ENCODE measurements around the gene HADH.

HADH gene

DNA sequence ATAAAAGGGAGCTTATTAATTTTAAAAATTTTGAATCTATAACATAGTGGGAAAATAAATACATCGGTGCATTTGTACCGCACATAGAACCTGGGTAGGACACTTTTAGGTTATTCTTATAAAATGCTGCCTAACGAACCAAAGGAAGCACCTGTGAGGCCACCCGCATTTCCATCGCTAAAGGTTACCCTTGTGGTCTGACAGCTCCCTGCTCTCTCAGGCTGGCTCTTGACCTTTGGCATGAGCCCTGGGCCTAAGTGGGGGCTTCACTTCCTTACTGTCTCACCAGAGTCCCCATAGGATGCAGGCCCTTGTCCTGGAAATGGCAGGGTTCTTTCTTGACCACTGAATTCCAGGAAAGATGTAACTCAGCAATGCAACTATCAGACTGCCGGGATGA is 46.0 kb downstream of the HADH start:
- no peak for TF ChIP-seq TCF12 (IDR thresholded peaks at IDR 0.05; ENCODE audit: low read depth)

DNA sequence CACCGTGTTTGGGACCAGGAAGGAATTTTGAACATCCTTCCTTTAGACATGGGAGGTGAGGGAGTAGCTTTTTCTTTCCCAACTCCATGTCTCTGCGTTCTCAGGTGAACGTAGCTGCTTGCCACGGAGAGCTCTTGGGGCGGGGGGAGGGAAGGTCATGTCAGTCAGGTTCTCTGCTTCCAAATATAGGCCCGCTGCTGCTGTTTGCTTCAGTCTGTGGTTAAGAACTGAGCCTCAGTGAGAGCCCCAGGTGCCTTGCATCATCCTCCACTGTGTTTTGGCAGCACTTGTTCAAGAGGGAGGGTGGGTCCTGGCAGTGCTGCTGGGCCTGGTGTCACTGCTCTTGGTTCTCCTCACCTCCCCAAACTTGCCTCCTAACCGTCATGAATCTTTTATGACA is 46.5 kb downstream of the HADH start:
- TF ChIP-seq, protein P1, sequence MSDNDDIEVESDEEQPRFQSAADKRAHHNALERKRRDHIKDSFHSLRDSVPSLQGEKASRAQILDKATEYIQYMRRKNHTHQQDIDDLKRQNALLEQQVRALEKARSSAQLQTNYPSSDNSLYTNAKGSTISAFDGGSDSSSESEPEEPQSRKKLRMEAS (IDR thresholded peaks at IDR 0.05) = no peak
- TF ChIP-seq, protein P2, sequence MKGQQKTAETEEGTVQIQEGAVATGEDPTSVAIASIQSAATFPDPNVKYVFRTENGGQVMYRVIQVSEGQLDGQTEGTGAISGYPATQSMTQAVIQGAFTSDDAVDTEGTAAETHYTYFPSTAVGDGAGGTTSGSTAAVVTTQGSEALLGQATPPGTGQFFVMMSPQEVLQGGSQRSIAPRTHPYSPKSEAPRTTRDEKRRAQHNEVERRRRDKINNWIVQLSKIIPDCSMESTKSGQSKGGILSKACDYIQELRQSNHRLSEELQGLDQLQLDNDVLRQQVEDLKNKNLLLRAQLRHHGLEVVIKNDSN (IDR thresholded peaks at IDR 0.05) = no peak
- TF ChIP-seq YY1 (IDR thresholded peaks at IDR 0.05; ENCODE audit: low read depth) (no peak), TCF12 (IDR thresholded peaks at IDR 0.05; ENCODE audit: low read depth) (no peak), ZBTB7A (IDR thresholded peaks at IDR 0.05; ENCODE audit: low read depth) (no peak), TAF1 (IDR thresholded peaks at IDR 0.05; ENCODE audit: low read depth) (no peak), CREB1 (IDR thresholded peaks at IDR 0.05; ENCODE audit: low read depth) (no peak), TEAD4 (IDR thresholded peaks at IDR 0.05) (no peak), EP300 (IDR thresholded peaks at IDR 0.05; ENCODE audit: borderline replicate concordance) (no peak), FOXM1 (IDR thresholded peaks at IDR 0.05; ENCODE audit: borderline replicate concordance, low read depth) (no peak), NFIC (IDR thresholded peaks at IDR 0.05) (no peak), CEBPB (IDR thresholded peaks at IDR 0.05) (no peak), EGR1 (IDR thresholded peaks at IDR 0.05) (no peak), RAD21 (IDR thresholded peaks at IDR 0.05; ENCODE audit: low read depth) (no peak)
- TF ChIP-seq, protein P3, sequence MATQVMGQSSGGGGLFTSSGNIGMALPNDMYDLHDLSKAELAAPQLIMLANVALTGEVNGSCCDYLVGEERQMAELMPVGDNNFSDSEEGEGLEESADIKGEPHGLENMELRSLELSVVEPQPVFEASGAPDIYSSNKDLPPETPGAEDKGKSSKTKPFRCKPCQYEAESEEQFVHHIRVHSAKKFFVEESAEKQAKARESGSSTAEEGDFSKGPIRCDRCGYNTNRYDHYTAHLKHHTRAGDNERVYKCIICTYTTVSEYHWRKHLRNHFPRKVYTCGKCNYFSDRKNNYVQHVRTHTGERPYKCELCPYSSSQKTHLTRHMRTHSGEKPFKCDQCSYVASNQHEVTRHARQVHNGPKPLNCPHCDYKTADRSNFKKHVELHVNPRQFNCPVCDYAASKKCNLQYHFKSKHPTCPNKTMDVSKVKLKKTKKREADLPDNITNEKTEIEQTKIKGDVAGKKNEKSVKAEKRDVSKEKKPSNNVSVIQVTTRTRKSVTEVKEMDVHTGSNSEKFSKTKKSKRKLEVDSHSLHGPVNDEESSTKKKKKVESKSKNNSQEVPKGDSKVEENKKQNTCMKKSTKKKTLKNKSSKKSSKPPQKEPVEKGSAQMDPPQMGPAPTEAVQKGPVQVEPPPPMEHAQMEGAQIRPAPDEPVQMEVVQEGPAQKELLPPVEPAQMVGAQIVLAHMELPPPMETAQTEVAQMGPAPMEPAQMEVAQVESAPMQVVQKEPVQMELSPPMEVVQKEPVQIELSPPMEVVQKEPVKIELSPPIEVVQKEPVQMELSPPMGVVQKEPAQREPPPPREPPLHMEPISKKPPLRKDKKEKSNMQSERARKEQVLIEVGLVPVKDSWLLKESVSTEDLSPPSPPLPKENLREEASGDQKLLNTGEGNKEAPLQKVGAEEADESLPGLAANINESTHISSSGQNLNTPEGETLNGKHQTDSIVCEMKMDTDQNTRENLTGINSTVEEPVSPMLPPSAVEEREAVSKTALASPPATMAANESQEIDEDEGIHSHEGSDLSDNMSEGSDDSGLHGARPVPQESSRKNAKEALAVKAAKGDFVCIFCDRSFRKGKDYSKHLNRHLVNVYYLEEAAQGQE (IDR thresholded peaks at IDR 0.05; ENCODE audit: low read depth) = no peak

DNA sequence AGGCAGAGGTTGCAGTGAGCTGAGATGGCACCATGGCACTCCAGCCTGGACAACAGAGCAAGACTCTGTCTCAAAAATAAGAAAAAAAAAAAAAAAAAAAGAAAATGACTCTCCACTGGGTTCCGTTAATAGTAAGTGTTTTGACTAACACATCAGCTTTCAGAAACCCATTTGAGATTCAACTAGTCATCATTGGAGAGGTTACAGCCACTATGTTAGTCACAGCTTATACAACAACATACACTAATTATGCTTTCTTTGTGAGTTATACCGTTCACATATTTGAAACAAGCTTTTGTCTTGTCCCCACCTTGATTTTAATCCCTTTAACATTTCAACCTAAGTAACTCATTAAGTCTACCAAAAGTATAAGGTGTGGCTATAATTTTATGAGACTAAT is 48.2 kb downstream of the HADH start:
- no peak for TF ChIP-seq CREB1 (IDR thresholded peaks at IDR 0.05; ENCODE audit: low read depth)
- no peak for TF ChIP-seq TAF1 (IDR thresholded peaks at IDR 0.05; ENCODE audit: low read depth)
- no peak for TF ChIP-seq RAD21 (IDR thresholded peaks at IDR 0.05; ENCODE audit: low read depth)
- no peak for TF ChIP-seq YY1 (IDR thresholded peaks at IDR 0.05; ENCODE audit: low read depth)
- TF ChIP-seq NFIC (IDR thresholded peaks at IDR 0.05) = no peak
- no peak for TF ChIP-seq FOXM1 (IDR thresholded peaks at IDR 0.05; ENCODE audit: borderline replicate concordance, low read depth)
- TF ChIP-seq, protein P3 (IDR thresholded peaks at IDR 0.05; ENCODE audit: low read depth) = no peak
- TF ChIP-seq EP300 (IDR thresholded peaks at IDR 0.05; ENCODE audit: borderline replicate concordance) = no peak
- no peak for TF ChIP-seq CEBPB (IDR thresholded peaks at IDR 0.05)
- TF ChIP-seq, protein P2 (IDR thresholded peaks at IDR 0.05) = no peak
- TF ChIP-seq, protein P1 (IDR thresholded peaks at IDR 0.05) = no peak

DNA sequence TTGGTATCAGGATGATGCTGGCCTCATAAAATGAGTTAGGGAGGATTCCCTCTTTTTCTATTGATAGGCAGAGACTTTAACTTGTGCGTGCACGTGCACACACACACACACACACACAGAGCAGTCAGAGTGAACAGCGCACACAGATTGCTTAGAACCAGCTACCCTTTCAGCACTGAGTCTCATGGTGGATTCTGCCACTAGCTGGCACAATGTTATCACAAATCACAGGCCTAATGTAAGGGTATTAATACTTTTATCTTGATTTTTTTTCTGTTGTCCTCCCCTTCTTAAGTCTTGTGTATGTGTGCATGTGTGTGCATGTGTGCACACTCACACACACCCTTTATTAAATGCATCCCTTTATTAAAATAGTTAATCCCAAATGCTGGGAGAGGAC is 53.2 kb downstream of the HADH start:
- TF ChIP-seq FOXM1 (IDR thresholded peaks at IDR 0.05; ENCODE audit: borderline replicate concordance, low read depth) (no peak), CEBPB (IDR thresholded peaks at IDR 0.05) (no peak), CREB1 (IDR thresholded peaks at IDR 0.05; ENCODE audit: low read depth) (no peak), YY1 (IDR thresholded peaks at IDR 0.05; ENCODE audit: low read depth) (no peak), TCF12 (IDR thresholded peaks at IDR 0.05; ENCODE audit: low read depth) (no peak), EP300 (IDR thresholded peaks at IDR 0.05; ENCODE audit: borderline replicate concordance) (no peak), RAD21 (IDR thresholded peaks at IDR 0.05; ENCODE audit: low read depth) (no peak), EGR1 (IDR thresholded peaks at IDR 0.05) (no peak), TAF1 (IDR thresholded peaks at IDR 0.05; ENCODE audit: low read depth) (no peak), TEAD4 (IDR thresholded peaks at IDR 0.05) (no peak)
- TF ChIP-seq, protein P1 (IDR thresholded peaks at IDR 0.05) = no peak
- TF ChIP-seq, protein P2 (IDR thresholded peaks at IDR 0.05) = no peak
- TF ChIP-seq, protein P3 (IDR thresholded peaks at IDR 0.05; ENCODE audit: low read depth) = no peak

Data from Ishikawa (cell line).